WI38 (cell line): ENCODE results near the gene COMMD10.

Source experiments
- H3K4me3 ChIP-seq: 2 replicates; pipeline ENCODE4 v1.5.1; 2011; ENCODE audit warnings: low read depth, mild to moderate bottlenecking, control low read depth, low read length
- CTCF ChIP-seq: IDR thresholded peaks from 2 replicates; pipeline ENCODE4 v1.5.1; 2012; ENCODE audit warnings: low read depth, mild to moderate bottlenecking, control low read depth, low read length

COMMD10 gene

DNA sequence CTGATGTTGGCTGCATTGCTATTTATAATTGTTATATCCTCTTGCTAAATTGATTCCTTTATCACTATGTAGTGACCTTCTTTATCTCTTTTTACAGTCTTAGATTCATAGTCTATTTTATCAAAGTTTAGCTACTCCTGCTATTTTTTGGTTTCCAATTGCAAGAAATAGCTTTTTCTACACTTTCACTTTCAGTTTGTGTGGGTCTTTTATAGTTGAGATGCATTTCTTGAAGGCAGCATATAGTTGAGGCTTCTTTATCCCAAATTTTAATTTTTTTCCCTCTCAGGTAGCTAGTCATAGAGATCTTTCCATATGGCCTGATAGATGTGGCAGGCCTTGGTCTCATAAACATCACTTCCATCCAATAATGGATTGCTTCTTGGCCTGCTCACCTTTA, 228.5 kb downstream of the COMMD10 start:
- no peak for TF ChIP-seq CTCF
- no peak overlapping the region for H3K4me3 ChIP-seq

DNA sequence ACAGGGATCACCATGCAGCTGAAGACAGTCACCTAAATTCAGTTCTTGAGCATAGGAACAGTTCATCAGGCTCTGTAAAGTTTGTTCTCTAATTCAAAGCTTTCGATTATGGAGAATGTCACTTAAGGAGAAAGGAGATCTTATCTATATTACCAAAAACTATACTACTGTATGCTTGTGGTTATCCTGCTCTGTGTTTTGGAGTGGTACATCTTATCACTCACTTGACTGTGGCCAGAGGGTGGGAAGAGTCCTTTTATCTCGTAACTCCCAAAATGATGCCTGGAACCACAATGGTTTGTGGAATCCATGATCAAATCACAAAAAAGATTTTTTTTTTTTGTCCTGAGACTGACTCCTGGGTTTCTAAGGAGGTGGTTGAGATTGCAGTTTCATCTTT, 230.7 kb downstream of the COMMD10 start:
- TF ChIP-seq CTCF: no peak
- no peak overlapping the region for H3K4me3 ChIP-seq

GRCh38 chr5:116318091-116318854, 233.4 kb downstream of the COMMD10 start:
- no peak for TF ChIP-seq CTCF

DNA sequence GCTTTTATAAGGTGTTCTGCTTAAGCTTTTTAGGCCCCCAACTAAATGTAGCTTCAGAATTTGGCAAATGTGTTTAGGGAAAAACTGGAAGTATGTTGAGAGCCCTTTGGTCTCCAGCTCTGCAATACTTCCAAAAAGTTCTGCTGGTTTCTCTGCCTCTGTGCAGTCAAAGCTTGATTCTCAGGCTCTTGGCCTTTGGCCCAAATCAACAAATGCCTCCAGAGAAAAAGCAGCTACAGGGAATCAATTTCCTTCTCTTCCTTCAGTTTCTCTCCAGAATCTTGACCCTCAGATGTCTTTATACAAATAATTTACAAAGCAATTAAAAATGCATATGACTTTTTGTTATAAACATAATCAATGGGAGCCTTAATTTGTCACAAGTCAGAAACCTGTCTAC, 235.7 kb downstream of the COMMD10 start:
- H3K4me3 ChIP-seq: no peak overlapping the region
- TF ChIP-seq CTCF: no peak

More at GRCh38 chr5:116318091-116318854, 233.4 kb downstream of the COMMD10 start:
- no peak overlapping the region for H3K4me3 ChIP-seq

- TF ChIP-seq CTCF: no peak
- no peak overlapping the region for H3K4me3 ChIP-seq
These were observed 244.7 kb downstream of the COMMD10 start for GRCh38 chr5:116329503-116329902.

DNA sequence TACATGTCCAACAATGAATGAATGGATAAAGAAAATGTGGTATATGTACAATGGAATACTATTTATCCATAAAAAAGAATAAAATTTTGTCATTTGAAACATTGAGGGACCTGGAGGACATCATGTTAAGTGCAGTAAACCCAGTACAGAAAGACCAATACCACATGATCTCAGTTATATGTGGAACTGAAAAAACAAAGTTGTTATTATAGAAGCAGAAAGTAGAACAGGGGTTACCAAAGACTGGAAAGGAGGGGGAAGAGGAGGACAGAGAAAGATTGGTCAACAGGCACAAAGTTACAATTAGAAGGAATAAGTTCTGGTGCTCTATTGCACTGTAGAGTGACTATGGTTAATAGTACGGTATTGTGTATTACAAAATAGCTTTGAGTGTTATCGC, 256.0 kb downstream of the COMMD10 start:
- TF ChIP-seq CTCF: no peak

More for the DNA sequence above, 256.0 kb downstream of the COMMD10 start:
- no peak overlapping the region for H3K4me3 ChIP-seq
